Loucy (cell line): ENCODE data around the gene RRH.
"Not testable (repeated sequence)": the region's sequence is repeated elsewhere in the genome, so short reads cannot be mapped to it uniquely, and the experiment has no call there.

Experiments
- H2AFZ ChIP-seq: fragments of 200-600 bp; sonication (generic); 2 replicates; pipeline ENCODE4 v1.6.0; 2016; ENCODE audit warnings: antibody characterized with exemption, mild to moderate bottlenecking, low read length, moderate library complexity
- H3F3A ChIP-seq: fragments of 200-600 bp; 2 replicates; pipeline ENCODE4 v1.6.0; 2016; ENCODE audit warnings: antibody characterized with exemption, low read depth, mild to moderate bottlenecking
- H3K27me3 ChIP-seq: fragments of 200-600 bp; sonication (generic); 2 replicates; pipeline ENCODE4 v1.6.1; 2014; ENCODE audit warnings: low read length, mild to moderate bottlenecking; ENCODE audit not compliant: insufficient read depth, poor library complexity, severe bottlenecking
- H3K36me3 ChIP-seq: fragments of 200-600 bp; sonication (generic); 2 replicates; pipeline ENCODE4 v1.6.1; 2016; ENCODE audit warnings: low read length; ENCODE audit not compliant: insufficient read depth
- H3K4me1 ChIP-seq: fragments of 200-600 bp; sonication (generic); 2 replicates; pipeline ENCODE4 v1.5.1; 2014; ENCODE audit warnings: low read length, mild to moderate bottlenecking; ENCODE audit not compliant: insufficient read depth, poor library complexity, severe bottlenecking
- H3K4me2 ChIP-seq: fragments of 200-600 bp; sonication (generic); 2 replicates; pipeline ENCODE4 v1.6.0; 2014; ENCODE audit warnings: antibody characterized with exemption, low read length, low read depth, mild to moderate bottlenecking; ENCODE audit not compliant: poor library complexity, severe bottlenecking
- H3K4me3 ChIP-seq: fragments of 200-600 bp; sonication (generic); 2 replicates; pipeline ENCODE4 v1.5.1; 2014; ENCODE audit warnings: low read length, mild to moderate bottlenecking, mixed read lengths; ENCODE audit not compliant: poor library complexity, severe bottlenecking
- H3K79me2 ChIP-seq: fragments of 200-600 bp; sonication (generic); 2 replicates; pipeline ENCODE4 v1.6.1; 2014; ENCODE audit warnings: low read length; ENCODE audit not compliant: insufficient read depth
- H3K9ac ChIP-seq: fragments of 200-600 bp; sonication (generic); 2 replicates; pipeline ENCODE4 v1.6.0; 2014; ENCODE audit warnings: mild to moderate bottlenecking, low read depth, low read length, moderate library complexity; ENCODE audit not compliant: poor library complexity, severe bottlenecking
- H3K9me2 ChIP-seq: fragments of 200-600 bp; sonication (generic); replicated peaks from 2 replicates; pipeline ENCODE4 v1.6.1; 2016; ENCODE audit warnings: low read depth, low read length, mixed read lengths
- H3K9me3 ChIP-seq: fragments of 200-600 bp; sonication (generic); 2 replicates; pipeline ENCODE4 v1.6.1; 2014; ENCODE audit warnings: mild to moderate bottlenecking, antibody characterized with exemption, low read length, low read depth; ENCODE audit not compliant: insufficient read depth
- H4K20me1 ChIP-seq: fragments of 200-600 bp; sonication (generic); 2 replicates; pipeline ENCODE4 v1.6.0; 2014; ENCODE audit warnings: antibody characterized with exemption, low read length, mild to moderate bottlenecking; ENCODE audit not compliant: insufficient read depth, poor library complexity, severe bottlenecking
- EZH2phosphoT487 ChIP-seq: fragments of 200-600 bp; IDR thresholded peaks from 2 replicates; pipeline ENCODE4 v1.6.1; 2018; ENCODE audit warnings: antibody characterized with exemption, mild to moderate bottlenecking, moderate library complexity, borderline replicate concordance
- TF ChIP-seq, protein P1 (sequence below): fragments of 200-600 bp; sonication (generic); conservative IDR thresholded peaks from 2 replicates; pipeline ENCODE4 v1.5.1; 2014; ENCODE audit warnings: mild to moderate bottlenecking, antibody characterized with exemption, low read length

RRH gene, protein sequence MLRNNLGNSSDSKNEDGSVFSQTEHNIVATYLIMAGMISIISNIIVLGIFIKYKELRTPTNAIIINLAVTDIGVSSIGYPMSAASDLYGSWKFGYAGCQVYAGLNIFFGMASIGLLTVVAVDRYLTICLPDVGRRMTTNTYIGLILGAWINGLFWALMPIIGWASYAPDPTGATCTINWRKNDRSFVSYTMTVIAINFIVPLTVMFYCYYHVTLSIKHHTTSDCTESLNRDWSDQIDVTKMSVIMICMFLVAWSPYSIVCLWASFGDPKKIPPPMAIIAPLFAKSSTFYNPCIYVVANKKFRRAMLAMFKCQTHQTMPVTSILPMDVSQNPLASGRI

DNA sequence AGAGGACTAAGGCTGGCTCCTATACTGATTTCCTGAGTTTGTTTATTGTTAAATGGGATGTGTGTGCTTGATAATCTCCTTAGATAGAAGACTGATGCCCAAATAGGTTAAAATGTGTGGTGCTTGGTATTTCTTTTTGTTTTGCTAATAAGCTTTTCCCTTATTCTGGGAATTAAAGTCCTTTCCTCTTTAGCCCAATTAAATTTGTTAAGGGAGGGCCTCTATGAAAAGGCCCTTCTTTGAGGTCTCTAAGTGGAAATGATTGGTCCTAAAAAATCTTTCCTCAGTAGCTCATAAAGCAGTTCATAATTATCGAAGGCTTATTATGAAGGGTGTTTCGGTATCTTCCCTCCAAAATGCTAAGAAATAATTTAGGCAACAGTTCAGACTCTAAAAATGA lies at the start of gene RRH:
TSS of gene RRH (plus strand) at position 301 of the 400 bp plus-strand sequence. CDS start at position 357, 56 bp downstream.
- H3F3A ChIP-seq = no peaks in the 10 kb centered on the region
- H3K4me2 ChIP-seq = no peak within 1 kb of the TSS
- TF ChIP-seq, protein P1, sequence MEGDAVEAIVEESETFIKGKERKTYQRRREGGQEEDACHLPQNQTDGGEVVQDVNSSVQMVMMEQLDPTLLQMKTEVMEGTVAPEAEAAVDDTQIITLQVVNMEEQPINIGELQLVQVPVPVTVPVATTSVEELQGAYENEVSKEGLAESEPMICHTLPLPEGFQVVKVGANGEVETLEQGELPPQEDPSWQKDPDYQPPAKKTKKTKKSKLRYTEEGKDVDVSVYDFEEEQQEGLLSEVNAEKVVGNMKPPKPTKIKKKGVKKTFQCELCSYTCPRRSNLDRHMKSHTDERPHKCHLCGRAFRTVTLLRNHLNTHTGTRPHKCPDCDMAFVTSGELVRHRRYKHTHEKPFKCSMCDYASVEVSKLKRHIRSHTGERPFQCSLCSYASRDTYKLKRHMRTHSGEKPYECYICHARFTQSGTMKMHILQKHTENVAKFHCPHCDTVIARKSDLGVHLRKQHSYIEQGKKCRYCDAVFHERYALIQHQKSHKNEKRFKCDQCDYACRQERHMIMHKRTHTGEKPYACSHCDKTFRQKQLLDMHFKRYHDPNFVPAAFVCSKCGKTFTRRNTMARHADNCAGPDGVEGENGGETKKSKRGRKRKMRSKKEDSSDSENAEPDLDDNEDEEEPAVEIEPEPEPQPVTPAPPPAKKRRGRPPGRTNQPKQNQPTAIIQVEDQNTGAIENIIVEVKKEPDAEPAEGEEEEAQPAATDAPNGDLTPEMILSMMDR = no peak
- no peak for TF ChIP-seq EZH2phosphoT487
- no peak within 1 kb of the TSS for H2AFZ ChIP-seq
- no peaks in the 10 kb centered on the region for H3K4me1 ChIP-seq
- H4K20me1 ChIP-seq = no peaks in the 10 kb centered on the region
- no peak within 1 kb of the TSS for H3K9ac ChIP-seq
- H3K9me2 ChIP-seq = no peaks in the 10 kb centered on the region
- H3K9me3 ChIP-seq = no peaks in the 10 kb centered on the region
- no peaks in the 10 kb centered on the region for H3K27me3 ChIP-seq
- H3K79me2 ChIP-seq = no peaks in the 10 kb centered on the region
- H3K36me3 ChIP-seq = peaks cover 21% of the 10 kb centered on the region; the same call in 1 of the 2 replicates
- no peak within 1 kb of the TSS for H3K4me3 ChIP-seq

DNA sequence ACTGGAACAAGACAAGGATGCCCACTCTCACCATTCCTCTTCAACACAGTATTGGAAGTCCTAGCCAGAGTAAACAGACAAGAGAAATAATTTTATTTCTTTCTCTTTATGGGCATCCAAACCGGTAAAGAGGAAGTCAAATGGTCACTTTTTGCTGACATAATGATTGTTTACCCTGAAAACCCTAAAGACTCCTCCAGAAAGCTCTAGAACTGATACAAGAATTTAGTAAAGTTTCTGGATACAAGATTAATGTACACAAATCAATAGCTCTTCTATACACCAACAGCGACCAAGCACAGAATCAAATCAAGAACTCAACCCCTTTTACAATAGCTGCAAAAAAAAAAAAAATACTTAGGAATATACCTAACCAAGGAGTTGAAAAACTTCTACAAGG lies 45.7 kb upstream of the RRH start:
- H3K27me3 ChIP-seq, H3K4me2 ChIP-seq, H2AFZ ChIP-seq, H4K20me1 ChIP-seq, H3K9me3 ChIP-seq, H3K4me1 ChIP-seq, H3K79me2 ChIP-seq, H3K9me2 ChIP-seq, H3K9ac ChIP-seq, H3K4me3 ChIP-seq, H3K36me3 ChIP-seq, H3F3A ChIP-seq: not testable (repeated sequence)

DNA sequence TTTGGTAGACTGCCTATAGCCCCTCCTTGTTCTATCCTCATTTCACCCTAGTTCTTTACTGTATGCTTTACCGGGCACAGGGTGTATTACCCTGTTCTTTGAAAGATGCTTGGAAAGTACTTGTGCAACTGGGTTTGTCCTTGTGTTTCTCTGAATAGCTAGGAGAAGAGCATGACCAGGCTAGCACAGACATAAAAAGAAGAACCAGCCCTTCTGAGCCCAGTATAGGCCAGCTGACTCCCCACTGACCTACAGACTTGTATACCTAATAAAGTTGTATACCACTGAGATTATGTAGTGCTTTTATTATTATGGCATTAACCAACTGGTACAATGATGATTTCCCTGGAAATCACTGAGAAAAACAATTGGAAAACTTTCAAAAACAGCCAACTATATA lies 40.9 kb upstream of the RRH start:
- Histone ChIP-seq H3K4me1 (no peaks in the 10 kb centered on the region), H2AFZ (no peak overlapping the region), H3K79me2 (no peaks in the 10 kb centered on the region), H3K9me3 (no peaks in the 10 kb centered on the region; the same call in 1 of the 2 replicates), H3K4me2 (no peak overlapping the region), H3K9me2 (no peaks in the 10 kb centered on the region), H3K9ac (no peak overlapping the region), H4K20me1 (no peaks in the 10 kb centered on the region), H3K36me3 (no peaks in the 10 kb centered on the region), H3F3A (no peaks in the 10 kb centered on the region), H3K4me3 (no peak overlapping the region), H3K27me3 (no peaks in the 10 kb centered on the region)
- TF ChIP-seq EZH2phosphoT487 = no peak
- TF ChIP-seq, protein P1 = no peak

DNA sequence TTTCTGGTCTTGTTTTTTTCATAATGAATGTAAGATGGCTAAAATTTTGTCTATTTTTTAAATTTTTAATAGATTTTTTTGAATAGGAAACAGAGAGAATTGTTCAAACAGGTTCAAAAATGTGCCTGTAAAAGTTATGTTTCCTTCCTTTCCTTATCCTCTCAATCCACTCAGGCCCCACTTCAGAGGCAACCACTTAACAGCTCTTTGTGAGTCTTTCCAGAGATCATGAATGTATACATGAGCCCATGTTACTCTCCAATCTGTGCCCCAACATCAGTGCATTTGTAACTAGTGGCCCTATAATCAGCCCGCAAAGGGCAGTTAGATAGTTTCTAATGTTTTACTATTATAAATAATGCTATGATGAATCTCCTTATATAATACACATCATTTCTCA lies 40.0 kb upstream of the RRH start:
- Histone ChIP-seq H3K36me3 (no peaks in the 10 kb centered on the region), H3K4me3 (no peak overlapping the region), H3K9me3 (no peaks in the 10 kb centered on the region; the same call in 1 of the 2 replicates), H3K4me1 (no peaks in the 10 kb centered on the region), H3K9ac (no peak overlapping the region), H3F3A (no peaks in the 10 kb centered on the region), H3K79me2 (no peaks in the 10 kb centered on the region), H4K20me1 (no peaks in the 10 kb centered on the region), H3K27me3 (no peaks in the 10 kb centered on the region), H3K9me2 (no peaks in the 10 kb centered on the region), H2AFZ (no peak overlapping the region), H3K4me2 (no peak overlapping the region)
- no peak for TF ChIP-seq EZH2phosphoT487
- TF ChIP-seq, protein P1 = no peak
